A549 (cell line): Measurements from ENCODE around the gene TPCN2. TPM values are rescaled to one million over a fixed set of nuclear protein-coding genes. Genes with fewer than 3 reads are reported as not detected.
A peak's percentile ranks its signal among the peaks of the same experiment; 100 is the strongest.

ENCODE experiments used
- ATAC-seq, 2 experiments: fragments of 200-7000 bp in 1 of 2; fragments of >200 bp in 1 of 2; cut with Nextera tagmentation in 1 of 2; cut with Tn5 transposase in 1 of 2; 3 replicates each; pipeline versions ENCODE4 v1.8.0 to v1.9.1; 2018 to 2020; ENCODE audit warnings: mild to moderate bottlenecking in 1 of 2, moderate library complexity in 1 of 2
- CTCF ChIA-PET: fragments of 300-600 bp; sonication (Branson Sonifier 250); formaldehyde crosslinking; extraction: SDS; loops from one replicate; lab custom pipeline; 2021; ENCODE audit warnings: antibody characterized with exemption, inconsistent platforms; lab: Yijun Ruan, JAX
- POLR2A ChIA-PET: fragments of 350-600 bp; formaldehyde crosslinking; extraction: SDS; loops from one replicate; lab custom pipeline; 2021; ENCODE audit warnings: antibody characterized with exemption, inconsistent platforms; lab: Yijun Ruan, JAX
- DNase-seq, 2 experiments: peaks; one replicate each; pipeline versions ENCODE4 v3.0.0 to v3.0.0-alpha.2; 2011 to 2016; ENCODE audit warnings: low read depth in 1 of 2, low spot score in 1 of 2
- FAIRE-seq: peaks from 2 replicates; lab custom pipeline; 2011; peaks lifted over from hg19 to GRCh38; lab: Jason Lieb, UNC
- H3K27ac ChIP-seq, 2 experiments: fragments of >200 bp; sonication (Bioruptor Twin); formaldehyde crosslinking; 3 replicates each; pipeline ENCODE4 v1.5.1; 2016 to 2017
- H3K4me1 ChIP-seq: fragments of >200 bp; sonication (Bioruptor Twin); formaldehyde crosslinking; 3 replicates; pipeline ENCODE4 v1.6.1; 2016
- H3K4me2 ChIP-seq: fragments of >200 bp; sonication (Bioruptor Twin); formaldehyde crosslinking; 3 replicates; pipeline ENCODE4 v1.6.1; 2016
- H3K4me3 ChIP-seq: fragments of >200 bp; sonication (Bioruptor Twin); formaldehyde crosslinking; 3 replicates; pipeline ENCODE4 v1.5.1; 2016
- H3K9me3 ChIP-seq: fragments of >200 bp; sonication (Bioruptor Twin); formaldehyde crosslinking; 3 replicates; pipeline ENCODE4 v1.6.1; 2016
- CBX8 ChIP-seq: fragments of 200-600 bp; sonication (generic); IDR thresholded peaks from 2 replicates; pipeline ENCODE4 v1.6.1; 2016
- CEBPB ChIP-seq, 2 experiments: fragments of >200 bp in 1 of 2; sonication (Bioruptor Twin) in 1 of 2; formaldehyde crosslinking in 1 of 2; IDR thresholded peaks; 2 replicates each; pipeline ENCODE4 v1.6.1; 2012 to 2016
- CHD4 ChIP-seq: fragments of 200-600 bp; sonication (generic); IDR thresholded peaks from 2 replicates; pipeline ENCODE4 v1.6.1; 2016; ENCODE audit warnings: antibody characterized with exemption, mild to moderate bottlenecking, borderline replicate concordance
- E2F6 ChIP-seq: IDR thresholded peaks from 2 replicates; pipeline ENCODE4 v1.6.1; 2012; ENCODE audit warnings: low read depth, borderline replicate concordance
- EHMT2 ChIP-seq: fragments of 200-600 bp; sonication (generic); IDR thresholded peaks from 2 replicates; pipeline ENCODE4 v1.6.1; 2016; ENCODE audit warnings: antibody characterized with exemption, low read depth, mild to moderate bottlenecking, moderate library complexity
- EP300 ChIP-seq, 2 experiments: fragments of >200 bp; sonication (Bioruptor Twin); formaldehyde crosslinking; IDR thresholded peaks; 2 replicates in 1 of 2; 3 replicates in 1 of 2; pipeline ENCODE4 v1.6.1; 2016 to 2017
- FOSL2 ChIP-seq, 2 experiments: fragments of 450-650 bp in 1 of 2; fragments of >200 bp in 1 of 2; sonication (Bioruptor Twin) in 1 of 2; formaldehyde crosslinking; IDR thresholded peaks; 2 replicates each; pipeline versions ENCODE4 v1.5.0 to v1.6.1; 2016 to 2020; ENCODE audit warnings: mild to moderate bottlenecking in 1 of 2, moderate library complexity in 1 of 2
- GATA3 ChIP-seq: IDR thresholded peaks from 2 replicates; pipeline ENCODE4 v1.6.1; 2012; ENCODE audit warnings: borderline replicate concordance
- HES2 ChIP-seq: fragments of >200 bp; sonication (Bioruptor Twin); formaldehyde crosslinking; IDR thresholded peaks from 2 replicates; pipeline ENCODE4 v1.6.1; 2016
- HEYL ChIP-seq: fragments of 250-450 bp; sonication (Bioruptor Pico); IDR thresholded peaks from 2 replicates; pipeline ENCODE4 v1.8.0; 2021; ENCODE audit warnings: mild to moderate bottlenecking, moderate library complexity
- HOXA7 ChIP-seq: fragments of 250-450 bp; sonication (Bioruptor Pico); IDR thresholded peaks from 2 replicates; pipeline ENCODE4 v1.5.0; 2020; ENCODE audit warnings: mild to moderate bottlenecking, moderate library complexity
- HOXB5 ChIP-seq: fragments of 250-450 bp; sonication (Bioruptor Pico); IDR thresholded peaks from 2 replicates; pipeline ENCODE4 v1.5.0; 2020; ENCODE audit warnings: mild to moderate bottlenecking, moderate library complexity
- JUN ChIP-seq, 2 experiments: fragments of >200 bp; sonication (Bioruptor Twin); formaldehyde crosslinking; IDR thresholded peaks; 2 replicates in 1 of 2; 3 replicates in 1 of 2; pipeline ENCODE4 v1.6.1; 2016 to 2017
- MAX ChIP-seq: IDR thresholded peaks from 2 replicates; pipeline ENCODE4 v1.6.1; 2012
- MAZ ChIP-seq: fragments of 150-350 bp; IDR thresholded peaks from 2 replicates; pipeline ENCODE4 v1.6.1; 2014; ENCODE audit warnings: antibody characterized with exemption, low read depth, low read length, borderline replicate concordance
- NPAS2 ChIP-seq: fragments of 250-450 bp; sonication (Bioruptor Pico); IDR thresholded peaks from 2 replicates; pipeline ENCODE4 v1.8.0; 2022; ENCODE audit warnings: mild to moderate bottlenecking, moderate library complexity, borderline replicate concordance
- NR3C1 ChIP-seq: fragments of >200 bp; sonication (Bioruptor Twin); formaldehyde crosslinking; IDR thresholded peaks from 3 replicates; pipeline ENCODE4 v1.6.1; 2017
- POLR2A ChIP-seq: IDR thresholded peaks from 2 replicates; pipeline ENCODE4 v1.6.1; 2012; ENCODE audit warnings: mild to moderate bottlenecking, low read length
- RARB ChIP-seq: fragments of 250-450 bp; sonication (Bioruptor Pico); IDR thresholded peaks from 2 replicates; pipeline ENCODE4 v1.8.0; 2021; ENCODE audit warnings: mild to moderate bottlenecking, moderate library complexity
- RCOR1 ChIP-seq: fragments of 150-350 bp; IDR thresholded peaks from 2 replicates; pipeline ENCODE4 v1.6.1; 2014; ENCODE audit warnings: antibody characterized with exemption, low read length, low read depth
- TFCP2L1 ChIP-seq: fragments of 250-450 bp; sonication (Bioruptor Pico); IDR thresholded peaks from 2 replicates; pipeline ENCODE4 v1.5.0; 2021; ENCODE audit warnings: mild to moderate bottlenecking
- TP53 ChIP-seq: fragments of 250-450 bp; sonication (Bioruptor Pico); IDR thresholded peaks from 2 replicates; pipeline ENCODE4 v1.5.0; 2021; ENCODE audit warnings: mild to moderate bottlenecking, moderate library complexity
- USF2 ChIP-seq: fragments of 450-650 bp; IDR thresholded peaks from 2 replicates; pipeline ENCODE4 v1.6.1; 2014; ENCODE audit warnings: antibody characterized with exemption
- ZC3H11A ChIP-seq: fragments of 450-650 bp; IDR thresholded peaks from 2 replicates; pipeline ENCODE4 v1.6.1; 2014; ENCODE audit warnings: antibody characterized with exemption, mild to moderate bottlenecking
- WGBS: methylation state at CpG from one replicate; pipeline ENCODE4 v1.1.6; 2017; ENCODE audit errors: missing lambda C conversion rate; 5-methylcytosine and 5-hydroxymethylcytosine counted together
- polyA plus RNA-seq, 4 experiments: library from polyadenylated mRNA; depleted of rRNA in 3 of 4; stranded (reverse); fragments of >200 nt; fragmentation: RNase III in 1 of 4; extraction: RNeasy Plus Mini Kit Qiagen cat#74134 plus additional on column Dnase treatment in 1 of 4; gene quantifications; 2 replicates in 3 of 4; 3 replicates in 1 of 4; pipeline ENCODE4 v1.2.3, GENCODE V29; 2011 to 2017

TPCN2 gene
- polyA plus RNA-seq, 2 of the 4 experiments (the other 2 are of a cell fraction): 8.1 to 8.8 TPM

GRCh38 chr11:69006816-69007215 is 41.9 kb upstream of the TPCN2 start:
- peaks cover 39% of the 10 kb centered on the region for H3K4me1 ChIP-seq
- TF ChIP-seq CEBPB (IDR thresholded peaks at IDR 0.05): no peak
- TF ChIP-seq E2F6: no peak
- TF ChIP-seq MAZ: no peak
- TF ChIP-seq, all 56 proteins: peak for 0
- Histone ChIP-seq H3K9me3 (no peaks in the 10 kb centered on the region), H3K4me2 (no peak overlapping the region), H3K27ac (peak overlapping the region in 1 of 2 experiments; percentile 89; a peak in 2 of 6 replicates), H3K4me3 (no peak overlapping the region)
- FAIRE-seq: no peak
- ATAC-seq: no peak
- ChIA-PET CTCF (no interaction called here), POLR2A (no interaction called here)
- WGBS: 88% methylated on average over 11 of the region's 12 CpGs
- DNase-seq: no peak

- peaks cover 39% of the 10 kb centered on the region for H3K4me1 ChIP-seq
- peak; percentile 2 to 19; a peak in 3 of 6 replicates for ATAC-seq
- 38% methylated on average over 8 of the region's 8 CpGs for WGBS
- TF ChIP-seq EP300 (IDR thresholded peaks at IDR 0.05) (no peak), CBX8 (no peak), HES2 (no peak), TFCP2L1 (CRISPR knock-in tag) (no peak), USF2 (no peak), CHD4 (no peak), POLR2A (no peak), NPAS2 (no peak), ZC3H11A (no peak), HOXA7 (CRISPR knock-in tag) (no peak), TP53 (no peak), EHMT2 (no peak), RARB (no peak), RCOR1 (no peak)
- TF ChIP-seq, all 56 proteins: peak for 0
- no peak overlapping the region for H3K4me3 ChIP-seq
- ChIA-PET POLR2A (interaction anchor here (1.1 kb wide), 1 partner anchor 61 kb away, joined by 3 read pairs; no protein-coding TSS in a partner anchor), CTCF (interaction anchor here (0.7 to 3.1 kb wide), 3 partner anchors 37 to 118 kb away, joined by 3 to 16 read pairs (median 3); no protein-coding TSS in a partner anchor)
- H3K4me2 ChIP-seq: peak overlapping the region; percentile 69
- DNase-seq: peak in 1 of 2 experiments; percentile 24
- no peak for FAIRE-seq
- H3K27ac ChIP-seq: peak overlapping the region; percentile 69 to 89
- no peaks in the 10 kb centered on the region for H3K9me3 ChIP-seq
These were observed 40.8 kb upstream of the TPCN2 start for GRCh38 chr11:69007975-69008381.

- FAIRE-seq (no peak), DNase-seq (peak; percentile 89 to 96), ATAC-seq (peak; percentile 77 to 92)
- no peak overlapping the region for H3K4me3 ChIP-seq
- no peak for TF ChIP-seq HOXA7 (CRISPR knock-in tag)
- peak in 1 of 2 experiments; percentile 30; a peak in 1 of 5 replicates for TF ChIP-seq JUN (IDR thresholded peaks at IDR 0.05)
- TF ChIP-seq FOSL2 (IDR thresholded peaks at IDR 0.05): 0 out of 2 replicates have a peak, but pooled peaks have one; percentile 29
- peak; percentile 93 for TF ChIP-seq FOSL2 (CRISPR knock-in tag; IDR thresholded peaks at IDR 0.05)
- TF ChIP-seq E2F6: peak; percentile 66; the same call in 1 of the 2 replicates
- TF ChIP-seq HOXB5 (CRISPR knock-in tag): 0 out of 2 replicates have a peak, but pooled peaks have one; percentile 23
- no peak for TF ChIP-seq NR3C1
- peak; percentile 79; the same call in 1 of the 2 replicates for TF ChIP-seq MAX
- no peak for TF ChIP-seq HEYL (CRISPR knock-in tag)
- no peak for TF ChIP-seq GATA3
- TF ChIP-seq POLR2A: peak; percentile 36
- no peaks in the 10 kb centered on the region for H3K9me3 ChIP-seq
- ChIA-PET CTCF (interaction anchor here (1.2 to 3.1 kb wide), 3 partner anchors 8 to 81 kb away, joined by 3 to 16 read pairs (median 6); no protein-coding TSS in a partner anchor), POLR2A (interaction anchor here (0.6 to 1.1 kb wide), 2 partner anchors 19 to 62 kb away, joined by 3 to 5 read pairs; no protein-coding TSS in a partner anchor)
- 19% methylated on average over 12 of the region's 17 CpGs for WGBS
- H3K27ac ChIP-seq: peak overlapping the region; percentile 69 to 89
- H3K4me1 ChIP-seq: peaks cover 39% of the 10 kb centered on the region
- peak overlapping the region; percentile 69 for H3K4me2 ChIP-seq
These were observed 39.8 kb upstream of the TPCN2 start for GRCh38 chr11:69008737-69009440.
